ENCODE measurements around the gene PTPN18.

DNA sequence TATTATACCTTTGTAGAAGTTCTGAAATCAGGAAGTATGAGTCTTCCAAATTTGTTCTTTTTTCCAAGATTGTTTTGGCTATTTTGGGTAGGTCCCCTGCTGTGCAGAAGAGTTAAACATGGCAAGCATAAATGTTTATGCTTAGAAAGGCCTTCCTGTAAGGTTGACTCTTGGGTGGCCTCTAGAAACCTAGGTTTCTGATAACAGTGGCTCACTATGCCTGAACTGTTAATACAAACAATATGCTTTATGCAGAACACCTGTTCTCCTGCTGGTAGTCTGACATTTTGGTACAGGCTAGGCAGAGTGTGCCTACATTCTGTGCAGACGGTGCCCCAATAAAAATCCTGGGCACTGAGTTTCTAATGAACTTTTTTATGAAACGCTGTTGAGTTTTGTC is 10.1 kb downstream of the PTPN18 start:
- TF ChIP-seq, protein P1, sequence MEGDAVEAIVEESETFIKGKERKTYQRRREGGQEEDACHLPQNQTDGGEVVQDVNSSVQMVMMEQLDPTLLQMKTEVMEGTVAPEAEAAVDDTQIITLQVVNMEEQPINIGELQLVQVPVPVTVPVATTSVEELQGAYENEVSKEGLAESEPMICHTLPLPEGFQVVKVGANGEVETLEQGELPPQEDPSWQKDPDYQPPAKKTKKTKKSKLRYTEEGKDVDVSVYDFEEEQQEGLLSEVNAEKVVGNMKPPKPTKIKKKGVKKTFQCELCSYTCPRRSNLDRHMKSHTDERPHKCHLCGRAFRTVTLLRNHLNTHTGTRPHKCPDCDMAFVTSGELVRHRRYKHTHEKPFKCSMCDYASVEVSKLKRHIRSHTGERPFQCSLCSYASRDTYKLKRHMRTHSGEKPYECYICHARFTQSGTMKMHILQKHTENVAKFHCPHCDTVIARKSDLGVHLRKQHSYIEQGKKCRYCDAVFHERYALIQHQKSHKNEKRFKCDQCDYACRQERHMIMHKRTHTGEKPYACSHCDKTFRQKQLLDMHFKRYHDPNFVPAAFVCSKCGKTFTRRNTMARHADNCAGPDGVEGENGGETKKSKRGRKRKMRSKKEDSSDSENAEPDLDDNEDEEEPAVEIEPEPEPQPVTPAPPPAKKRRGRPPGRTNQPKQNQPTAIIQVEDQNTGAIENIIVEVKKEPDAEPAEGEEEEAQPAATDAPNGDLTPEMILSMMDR (IDR thresholded peaks at IDR 0.05; ENCODE audit: low read depth, low read length), result no peak
- no peak for TF ChIP-seq POLR2A (IDR thresholded peaks at IDR 0.05; ENCODE audit: extremely low read depth, insufficient read length)
- TF ChIP-seq, protein P2, sequence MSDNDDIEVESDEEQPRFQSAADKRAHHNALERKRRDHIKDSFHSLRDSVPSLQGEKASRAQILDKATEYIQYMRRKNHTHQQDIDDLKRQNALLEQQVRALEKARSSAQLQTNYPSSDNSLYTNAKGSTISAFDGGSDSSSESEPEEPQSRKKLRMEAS (IDR thresholded peaks at IDR 0.05; ENCODE audit: low read depth, low read length), result no peak
